ENCODE measurements around the gene FADS3.

Gene FADS3

GRCh38 chr11:61891331-61892084 is at the start of gene FADS3:
Gene FADS3 (minus strand): TSS chr11:61891545. CDS start chr11:61891381, 164 bp downstream.
- peak; percentile 90 for DNase-seq (ENCODE audit: low spot score)

GRCh38 chr11:61940466-61940865 is 49.1 kb upstream of the FADS3 start:
- no peak for DNase-seq (ENCODE audit: low spot score)

GRCh38 chr11:61935861-61936260 is 44.5 kb upstream of the FADS3 start:
- no peak for DNase-seq (ENCODE audit: low spot score)

GRCh38 chr11:61930933-61931332 is 39.6 kb upstream of the FADS3 start:
- no peak for DNase-seq (ENCODE audit: low spot score)

- DNase-seq (ENCODE audit: low spot score), result no peak
Observed at GRCh38 chr11:61928606-61929005, 37.3 kb upstream of the FADS3 start.

GRCh38 chr11:61927501-61927900 is 36.2 kb upstream of the FADS3 start:
- DNase-seq (ENCODE audit: low spot score), result no peak

- DNase-seq (ENCODE audit: low spot score), result no peak
Observed at GRCh38 chr11:61926235-61926634, 34.9 kb upstream of the FADS3 start.

- no peak for DNase-seq (ENCODE audit: low spot score)
Observed at GRCh38 chr11:61925736-61926135, 34.4 kb upstream of the FADS3 start.

- DNase-seq (ENCODE audit: low spot score), result no peak
Observed at GRCh38 chr11:61924064-61924455, 32.7 kb upstream of the FADS3 start.

- no peak for DNase-seq (ENCODE audit: low spot score)
Observed at GRCh38 chr11:61923166-61924063, 32.1 kb upstream of the FADS3 start.

GRCh38 chr11:61922539-61922938 is 31.2 kb upstream of the FADS3 start:
- DNase-seq (ENCODE audit: low spot score), result no peak

- DNase-seq (ENCODE audit: low spot score), result no peak
Observed at GRCh38 chr11:61921446-61921845, 30.1 kb upstream of the FADS3 start.

- no peak for DNase-seq (ENCODE audit: low spot score)
Observed at GRCh38 chr11:61919705-61920631, 28.6 kb upstream of the FADS3 start.

GRCh38 chr11:61918938-61919704 is 27.8 kb upstream of the FADS3 start:
- DNase-seq (ENCODE audit: low spot score), result no peak

- no peak for DNase-seq (ENCODE audit: low spot score)
Observed at GRCh38 chr11:61918251-61918937, 27.0 kb upstream of the FADS3 start.

- peak; percentile 49 for DNase-seq (ENCODE audit: low spot score)
Observed at GRCh38 chr11:61917334-61918109, 26.2 kb upstream of the FADS3 start, which contains the start of gene RAB3IL1. Gene RAB3IL1 (minus strand): TSS chr11:61917566. CDS start chr11:61917367, 199 bp downstream.

- DNase-seq (ENCODE audit: low spot score), result no peak
Observed at GRCh38 chr11:61916737-61917333, 25.5 kb upstream of the FADS3 start.

- no peak for DNase-seq (ENCODE audit: low spot score)
Observed at GRCh38 chr11:61914471-61915171, 23.3 kb upstream of the FADS3 start.
